ENCODE measurements around the gene BAD.

BAD gene

GRCh38 chr11:64241491-64242374 is 42.7 kb downstream of the BAD start:
- peak; percentile 96 for DNase-seq

DNA sequence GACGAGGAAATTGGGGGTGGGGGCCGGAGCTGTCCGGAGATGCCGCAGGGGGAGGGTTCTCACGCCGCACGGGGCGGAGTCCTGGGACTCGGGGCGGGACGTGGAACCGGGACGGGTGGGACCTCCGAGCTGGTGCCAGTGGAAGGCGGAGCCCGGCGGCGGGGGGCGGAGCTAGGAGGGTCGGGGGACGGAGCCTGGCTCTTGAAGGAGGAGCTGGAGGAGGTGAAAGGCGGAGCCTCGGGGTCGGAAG is 43.3 kb downstream of the BAD start:
- DNase-seq: no peak

DNA sequence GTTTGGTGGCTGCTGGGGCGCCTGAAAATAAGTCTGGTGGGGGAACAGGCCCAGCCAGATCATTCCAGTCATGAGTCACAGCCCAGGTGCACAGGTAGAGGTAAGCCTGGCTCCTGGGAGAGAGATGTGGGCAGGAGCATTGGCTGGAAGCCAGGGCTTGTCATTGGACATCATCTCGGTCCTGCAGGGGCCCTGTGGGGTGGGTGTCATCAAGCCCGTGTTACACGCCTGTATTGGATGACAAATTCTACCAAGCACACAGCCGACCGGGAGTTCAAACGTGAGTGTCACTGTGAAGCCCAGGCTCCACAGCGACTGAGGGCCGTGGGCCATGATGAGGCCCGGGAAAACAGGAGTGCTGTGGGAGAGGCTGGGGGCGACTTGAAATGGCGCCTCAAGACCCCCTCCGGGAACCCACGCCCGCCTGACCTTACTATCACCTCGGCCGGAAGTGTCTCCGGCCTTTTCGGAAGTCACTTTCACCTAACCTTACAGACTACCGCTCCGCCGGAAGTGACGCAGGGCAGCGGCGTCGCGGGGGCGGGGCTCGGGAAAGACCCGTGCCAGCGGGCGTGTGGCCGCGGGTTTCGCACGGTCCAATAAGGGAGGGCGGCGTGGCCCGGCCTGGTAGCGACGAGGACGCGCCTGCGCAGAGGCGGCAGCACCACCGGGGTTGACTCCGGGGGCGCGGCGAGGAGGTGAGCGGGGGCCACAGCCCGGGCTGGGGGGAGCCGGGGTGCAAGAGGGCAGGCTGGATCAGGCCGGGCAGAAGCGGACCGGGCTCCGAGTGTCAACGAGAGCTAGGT is 43.8 kb downstream of the BAD start, which contains the start of gene FKBP2:
Gene FKBP2, plus strand, starts transcription at position 661 of the 806 bp plus-strand sequence. CDS start 1,293 bp downstream, outside the sequence.
- peak; percentile 87 for DNase-seq

DNA sequence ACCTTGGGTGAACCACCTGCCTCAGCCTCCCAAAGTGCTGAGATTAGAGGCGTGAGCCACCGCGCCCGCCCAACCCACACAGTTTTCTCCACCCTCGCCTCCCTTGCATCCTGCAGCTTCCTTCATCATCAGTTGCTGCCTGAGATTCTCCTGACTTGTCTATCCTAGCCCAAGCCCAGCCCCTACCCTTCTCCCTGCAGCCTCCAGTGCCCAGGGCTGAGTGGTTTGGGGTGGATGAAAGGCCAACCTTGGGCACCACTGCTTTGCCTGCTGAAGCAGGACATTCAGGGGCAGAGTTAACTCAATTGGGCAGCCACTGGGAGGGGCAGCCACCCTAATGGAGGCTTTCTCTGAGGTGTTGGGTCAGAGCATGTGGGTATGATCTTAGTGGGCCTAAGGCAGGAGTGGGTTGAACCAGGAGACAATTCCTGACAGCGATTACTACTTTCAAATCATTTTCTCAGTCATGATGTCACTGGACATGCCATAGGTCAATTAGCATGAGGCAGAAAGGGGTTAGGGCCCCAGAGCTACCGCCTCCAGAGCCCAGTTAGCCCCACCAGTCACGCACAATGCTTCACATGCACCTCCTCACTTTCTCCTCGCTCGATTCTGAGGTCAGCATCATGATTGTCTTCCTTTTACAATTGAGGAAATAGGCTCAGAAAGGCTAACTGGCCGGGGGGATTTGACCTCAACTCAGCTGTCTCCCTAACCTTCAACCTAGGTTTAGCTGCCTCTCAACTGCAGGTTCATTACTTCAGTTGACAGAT is 44.6 kb downstream of the BAD start:
- DNase-seq: no peak

DNA sequence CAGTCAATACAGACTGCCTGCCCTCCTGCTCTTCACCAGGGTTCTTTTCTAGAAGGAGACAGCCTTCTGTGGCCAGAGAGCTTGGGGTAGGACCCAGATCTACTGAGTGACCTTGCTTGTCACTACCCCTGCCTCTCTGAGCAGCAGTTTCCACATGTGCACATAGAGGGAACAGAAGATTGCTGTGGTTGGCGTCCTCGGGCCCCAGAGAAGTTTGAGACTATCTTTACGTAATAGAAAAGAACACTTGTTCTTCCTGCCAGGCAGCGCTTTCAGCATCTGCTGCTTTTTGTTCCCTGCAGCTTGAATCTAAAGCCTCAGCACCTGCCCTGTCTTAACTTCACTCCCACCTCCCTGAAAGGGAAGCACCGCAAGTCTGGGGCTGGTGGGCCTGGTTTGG is 45.5 kb downstream of the BAD start:
- no peak for DNase-seq

DNA sequence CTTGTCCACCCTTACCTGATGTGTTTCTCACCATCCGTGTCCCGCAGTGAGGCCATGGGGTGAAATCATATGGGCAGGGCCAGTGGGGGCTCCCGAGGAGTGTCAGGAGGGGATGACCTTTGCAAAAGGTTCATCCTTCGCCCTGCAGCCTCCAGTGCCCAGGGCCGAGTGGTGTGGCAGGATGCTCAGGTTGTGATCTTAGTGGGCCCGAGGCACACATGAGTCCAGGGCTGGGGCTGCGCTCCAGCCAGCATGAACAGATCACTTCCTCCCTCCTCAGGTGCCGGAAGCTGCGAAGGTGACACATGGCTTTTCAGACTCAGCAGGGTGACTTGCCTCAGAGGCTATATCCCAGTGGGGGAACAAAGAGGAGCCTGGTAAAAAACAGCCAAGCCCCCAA is 46.4 kb downstream of the BAD start:
- DNase-seq: no peak

- DNase-seq: no peak
These were observed 46.9 kb downstream of the BAD start for GRCh38 chr11:64237484-64237951.

GRCh38 chr11:64235437-64236161 is 48.9 kb downstream of the BAD start:
- DNase-seq: no peak

GRCh38 chr11:64234647-64235379 is 49.7 kb downstream of the BAD start:
- DNase-seq: no peak

DNA sequence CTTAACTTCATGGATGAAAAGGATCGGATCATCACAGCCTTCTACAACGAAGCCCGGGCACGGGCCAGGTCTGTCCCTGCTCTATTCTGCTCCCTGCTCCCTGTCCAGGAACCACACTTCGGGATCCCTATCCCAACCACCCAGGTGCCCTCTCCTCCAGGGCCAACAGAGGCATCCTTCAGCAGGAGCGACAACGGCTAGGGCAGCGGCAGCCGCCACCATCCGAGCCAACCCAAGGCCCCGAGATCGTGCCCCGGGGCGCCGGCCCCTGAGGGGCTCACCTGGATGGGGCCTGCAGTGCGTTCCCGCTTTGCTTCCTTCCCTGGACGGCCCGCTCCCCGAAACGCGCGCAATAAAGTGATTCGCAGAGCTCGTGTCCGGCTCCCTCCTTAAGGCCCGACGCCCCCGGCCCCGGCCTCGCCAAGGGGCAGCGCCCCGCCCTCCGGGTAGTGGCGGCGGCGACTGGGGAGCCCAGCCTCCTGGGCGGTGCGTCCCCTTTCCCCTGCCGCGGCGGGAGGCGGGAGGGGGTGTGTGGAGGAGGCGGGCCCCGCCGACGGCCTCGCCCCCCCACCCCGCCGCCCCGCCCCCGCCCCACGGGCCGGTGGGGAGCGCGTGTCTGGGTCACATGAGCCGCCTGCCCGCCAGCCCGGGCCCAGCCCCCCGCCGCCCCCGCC is 50.4 kb downstream of the BAD start, which contains the start of gene VEGFB:
Gene VEGFB, plus strand, starts transcription at position 672 of the 674 bp plus-strand sequence. CDS start 250 bp downstream, outside the sequence.
- no peak for DNase-seq

DNA sequence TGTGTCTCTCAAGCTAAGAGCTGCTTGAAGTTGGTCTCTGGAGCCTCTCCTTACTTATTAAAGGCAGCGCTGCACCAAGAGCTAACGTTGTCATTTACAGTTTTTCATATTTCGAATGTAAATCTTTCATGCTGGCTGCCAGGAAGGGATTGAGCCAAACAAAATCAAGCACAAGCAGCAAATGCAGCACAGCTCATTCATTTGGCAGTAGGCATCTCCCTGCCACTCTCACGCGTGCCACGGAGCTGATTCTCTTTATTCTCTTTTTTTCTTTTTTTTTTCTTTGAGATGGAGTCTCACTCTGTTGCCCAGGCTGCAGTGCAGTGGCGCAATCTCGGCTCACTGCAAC is 51.5 kb downstream of the BAD start:
- DNase-seq: no peak

DNA sequence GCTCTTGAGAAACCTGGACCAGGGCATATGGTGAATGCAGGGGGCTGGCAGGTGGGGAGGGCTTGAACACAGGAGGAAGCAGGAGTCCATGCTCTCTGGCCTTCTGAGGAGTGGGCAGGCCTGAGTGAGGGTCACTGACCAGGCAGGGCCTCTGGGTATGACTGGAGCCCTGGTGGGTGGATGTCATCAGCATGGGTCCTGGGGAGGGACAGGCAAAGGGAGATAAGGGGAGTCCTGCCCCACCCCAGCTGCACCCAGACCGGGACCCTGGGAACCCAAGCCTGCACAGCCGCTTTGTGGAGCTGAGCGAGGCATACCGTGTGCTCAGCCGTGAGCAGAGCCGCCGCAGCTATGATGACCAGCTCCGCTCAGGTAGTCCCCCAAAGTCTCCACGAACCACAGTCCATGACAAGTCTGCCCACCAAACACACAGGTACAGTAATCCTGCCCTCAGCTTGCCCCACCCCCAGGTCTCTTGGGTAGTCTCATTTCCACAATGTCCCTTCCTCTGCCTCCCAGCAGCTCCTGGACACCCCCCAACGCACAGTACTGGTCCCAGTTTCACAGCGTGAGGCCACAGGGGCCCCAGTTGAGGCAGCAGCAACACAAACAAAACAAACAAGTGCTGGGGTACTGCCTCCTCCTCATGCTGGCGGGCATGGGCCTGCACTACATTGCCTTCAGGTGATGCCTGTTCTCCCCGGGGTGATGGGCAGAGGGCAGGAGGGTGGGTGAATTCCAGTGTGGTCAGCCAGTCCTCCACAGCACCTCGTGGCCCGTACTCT is 52.1 kb downstream of the BAD start:
- DNase-seq: no peak

GRCh38 chr11:64231546-64231945 is 52.9 kb downstream of the BAD start:
- no peak for DNase-seq

- DNase-seq: no peak
These were observed 53.5 kb downstream of the BAD start for GRCh38 chr11:64230985-64231365.

DNA sequence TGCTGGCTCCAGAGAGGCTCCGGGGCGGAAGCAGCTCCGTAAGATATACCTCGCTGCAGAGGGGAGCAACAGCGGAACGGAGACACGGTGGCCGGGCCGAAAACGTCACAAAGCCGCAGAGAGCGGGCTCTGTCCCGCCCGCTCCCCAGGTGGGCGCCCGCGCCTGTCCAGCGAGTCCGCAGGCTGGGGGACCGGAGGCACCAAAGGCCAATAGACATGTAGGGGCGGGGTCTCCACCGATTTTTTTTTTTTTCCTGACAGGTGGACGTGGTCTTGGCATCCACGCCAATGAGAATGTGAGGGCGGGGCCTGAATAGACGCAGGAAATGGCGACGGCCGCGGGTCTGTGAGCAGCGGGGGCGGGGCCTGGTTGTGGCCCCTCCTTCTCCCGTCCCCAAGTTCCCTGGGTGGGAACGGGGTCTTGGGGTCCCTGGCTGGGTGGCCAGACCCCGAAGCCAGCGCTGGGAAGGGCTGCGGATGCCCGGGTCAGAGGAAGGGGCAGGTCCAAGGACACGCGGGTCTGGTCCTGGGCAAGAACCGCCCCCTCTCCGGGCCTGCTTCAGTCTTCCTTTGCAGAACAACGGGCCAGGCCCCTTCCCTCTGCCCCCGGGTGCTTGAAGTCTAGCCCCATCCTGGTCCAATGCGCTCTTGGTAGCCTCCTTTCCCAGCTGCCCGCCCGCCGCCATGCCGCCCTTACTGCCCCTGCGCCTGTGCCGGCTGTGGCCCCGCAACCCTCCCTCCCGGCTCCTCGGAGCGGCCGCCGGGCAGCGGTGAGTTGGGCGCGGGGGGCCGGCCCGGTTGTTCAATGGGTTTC is 54.1 kb downstream of the BAD start, which contains the start of gene DNAJC4:
Gene DNAJC4, plus strand, starts transcription at position 378 of the 814 bp plus-strand sequence. Its CDS starts 307 bp downstream, at position 685.
- DNase-seq: peak; percentile 82

DNA sequence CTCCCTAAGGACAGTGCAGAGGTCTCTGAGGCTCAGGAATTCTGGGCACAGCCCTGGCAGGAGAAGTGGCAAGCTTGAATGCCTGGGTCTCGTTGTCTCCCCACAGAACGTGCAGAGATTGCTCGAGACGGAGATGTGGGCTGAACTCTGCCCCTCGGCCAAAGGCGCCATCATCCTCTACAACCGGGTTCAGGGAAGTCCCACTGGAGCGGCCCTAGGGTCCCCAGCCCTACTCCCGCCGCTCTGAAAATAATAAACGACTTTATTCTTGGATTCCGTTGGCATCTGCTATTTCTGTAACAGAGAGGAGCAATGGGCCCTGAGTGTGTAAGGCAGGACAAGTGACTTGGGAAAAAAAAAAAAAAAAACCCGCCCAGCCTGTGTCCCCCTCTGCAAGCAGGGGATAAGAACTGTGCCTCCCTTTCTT is 54.7 kb downstream of the BAD start:
- no peak for DNase-seq

GRCh38 chr11:64229090-64229743 is 55.2 kb downstream of the BAD start:
- no peak for DNase-seq

GRCh38 chr11:64227405-64227956 is 57.0 kb downstream of the BAD start:
- no peak for DNase-seq
